Measurements from ENCODE around the gene PTPRC.

The PTPRC gene

GRCh38 chr1:198647055-198647454, 8.2 kb downstream of the PTPRC start:
- no peak for TF ChIP-seq CTCF (IDR thresholded peaks at IDR 0.05; ENCODE audit: control extremely low read depth, extremely low read depth, low read depth, missing control alignments)
- DNase-seq (ENCODE audit: extremely low spot score) = no peak
- CTCF ChIA-PET = no interaction called here

GRCh38 chr1:198648592-198648991, 9.8 kb downstream of the PTPRC start:
- no peak for DNase-seq (ENCODE audit: extremely low spot score)
- ChIA-PET POLR2A (no interaction called here), CTCF (interaction anchor here (0.7 kb wide), 2 partner anchors 20 to 27 kb away, joined by 3 to 4 read pairs; no protein-coding TSS in a partner anchor)
- no peak for TF ChIP-seq CTCF (IDR thresholded peaks at IDR 0.05; ENCODE audit: control extremely low read depth, extremely low read depth, low read depth, missing control alignments)

More at GRCh38 chr1:198647055-198647454, 8.2 kb downstream of the PTPRC start:
- POLR2A ChIA-PET = no interaction called here

DNA sequence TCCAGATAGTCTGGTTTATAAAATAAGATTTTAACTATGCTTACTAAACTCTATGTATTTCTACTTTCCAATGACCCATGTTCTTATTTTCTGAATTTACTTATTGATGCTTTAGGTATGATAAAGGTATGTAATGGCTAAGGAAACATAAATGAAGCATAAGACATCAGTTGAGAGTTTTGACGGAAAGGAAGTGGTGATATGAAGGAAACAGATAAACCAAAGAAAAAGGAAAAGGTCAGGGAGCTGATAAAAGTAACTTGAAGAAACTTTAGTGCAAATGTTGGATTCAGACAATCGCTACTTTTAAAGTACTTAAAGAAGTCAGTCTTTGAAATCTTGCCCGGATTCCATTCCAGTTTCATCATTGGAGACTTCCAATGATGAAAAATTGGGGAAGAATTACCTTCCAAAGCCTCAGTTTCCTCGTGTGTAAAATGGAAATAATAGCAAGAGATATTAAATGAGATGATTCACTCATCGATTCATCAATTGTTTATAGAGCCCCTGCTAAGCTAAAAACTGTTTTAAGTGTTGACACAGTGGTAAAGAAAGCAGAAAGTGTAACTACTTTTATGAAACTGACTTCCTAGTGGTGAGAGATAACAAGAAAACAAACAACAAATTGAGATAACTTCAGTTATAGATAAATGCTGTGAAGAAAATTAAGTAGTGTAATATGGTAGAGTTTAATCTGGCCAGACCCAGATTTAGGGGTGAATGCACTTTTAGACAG, 10.6 kb downstream of the PTPRC start:
- ChIA-PET POLR2A (no interaction called here), CTCF (interaction anchor here (1.4 to 2.6 kb wide), 4 partner anchors 13 to 18 kb away, joined by 5 to 12 read pairs (median 8); no protein-coding TSS in a partner anchor)
- TF ChIP-seq CTCF (IDR thresholded peaks at IDR 0.05; ENCODE audit: control extremely low read depth, extremely low read depth, low read depth, missing control alignments) = no peak
- no peak for DNase-seq (ENCODE audit: extremely low spot score)

DNA sequence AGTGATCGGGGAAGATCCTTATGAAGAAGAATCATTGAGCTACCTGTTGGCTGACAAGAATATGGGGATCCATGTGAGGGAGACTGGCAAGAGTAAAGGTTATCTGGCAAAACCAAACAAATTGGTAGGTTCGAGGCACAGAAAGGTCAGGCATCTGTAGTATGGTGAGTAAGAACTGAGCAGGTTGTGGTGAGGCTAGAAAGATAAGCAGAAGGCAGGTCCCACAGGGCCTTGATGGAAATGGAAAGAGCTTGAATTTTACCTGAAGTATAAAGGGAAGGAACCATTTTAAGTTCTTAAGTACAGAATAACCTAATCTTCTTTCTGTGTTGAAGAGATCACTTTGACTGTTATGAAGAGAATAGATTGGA, 11.1 kb downstream of the PTPRC start:
- ChIA-PET CTCF (interaction anchor here (1.4 to 2.6 kb wide), 4 partner anchors 13 to 17 kb away, joined by 5 to 12 read pairs (median 8); no protein-coding TSS in a partner anchor), POLR2A (no interaction called here)
- DNase-seq (ENCODE audit: extremely low spot score) = no peak

GRCh38 chr1:198650506-198650905, 11.7 kb downstream of the PTPRC start:
- no peak for TF ChIP-seq CTCF (IDR thresholded peaks at IDR 0.05; ENCODE audit: control extremely low read depth, extremely low read depth, low read depth, missing control alignments)
- POLR2A ChIA-PET = no interaction called here
- DNase-seq (ENCODE audit: extremely low spot score) = no peak
- CTCF ChIA-PET = interaction anchor here (1.2 to 2.6 kb wide), 6 partner anchors 12 to 40 kb away, joined by 4 to 12 read pairs (median 7); no protein-coding TSS in a partner anchor

More for the DNA sequence above, 11.1 kb downstream of the PTPRC start:
- no peak for TF ChIP-seq CTCF (IDR thresholded peaks at IDR 0.05; ENCODE audit: control extremely low read depth, extremely low read depth, low read depth, missing control alignments)

DNA sequence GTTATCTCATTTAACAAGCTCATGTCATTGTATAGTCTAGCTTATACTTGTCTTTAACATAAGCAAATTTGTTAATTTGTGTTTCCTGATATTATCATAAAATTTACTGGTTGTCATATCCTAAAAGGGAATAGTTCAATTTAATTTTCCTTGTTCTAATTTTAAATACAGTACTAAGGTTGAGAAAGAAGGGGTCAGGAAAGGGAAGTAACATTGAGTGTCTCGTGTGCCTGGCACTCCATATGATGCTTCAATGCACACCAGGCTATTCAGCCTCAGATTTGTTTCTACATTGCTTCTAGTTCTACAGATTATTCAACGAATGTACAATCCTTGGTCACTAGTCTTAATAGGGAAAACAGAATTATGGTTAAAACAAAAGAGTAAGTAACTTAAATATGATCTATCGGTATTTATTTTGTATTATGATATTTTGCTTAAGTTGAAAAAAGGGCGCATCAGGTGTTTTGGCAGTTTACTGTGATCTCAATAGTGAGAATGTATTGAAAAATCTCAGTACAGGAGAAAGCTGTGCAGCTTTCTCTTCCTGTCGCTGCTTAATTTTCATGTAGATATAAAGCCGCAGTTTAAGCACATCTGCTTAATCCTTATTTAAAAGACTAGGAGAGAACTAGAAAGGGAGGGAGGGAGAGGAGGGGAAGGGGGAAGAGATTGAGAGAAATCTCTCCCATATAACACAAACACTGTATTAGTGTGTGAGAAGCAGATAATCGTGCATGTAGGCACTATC, 13.0 kb downstream of the PTPRC start:
- POLR2A ChIA-PET = no interaction called here
- CTCF ChIA-PET = interaction anchor here (1.2 to 2.6 kb wide), 5 partner anchors 9 to 42 kb away, joined by 4 to 12 read pairs (median 7); no protein-coding TSS in a partner anchor
- TF ChIP-seq CTCF (IDR thresholded peaks at IDR 0.05; ENCODE audit: control extremely low read depth, extremely low read depth, low read depth, missing control alignments) = no peak
- DNase-seq (ENCODE audit: extremely low spot score) = no peak
